HepG2 (cell line): ENCODE measurements around the gene KIF7. TPM values are rescaled to one million over a fixed set of nuclear protein-coding genes. Genes with fewer than 3 reads are reported as not detected.

ENCODE experiments used
- ATAC-seq: fragments of 200-7000 bp; cut with Tn5 transposase; 3 replicates; pipeline ENCODE4 v1.9.1; 2020; ENCODE audit warnings: mild to moderate bottlenecking, moderate library complexity
- BruUV-seq: library from RNA; stranded (reverse); fragments of 400-500 nt; replicated peaks from 2 replicates; lab custom pipeline; 2021; lab: Mats Ljungman, UMichigan
- CTCF ChIA-PET: fragments of 300-600 bp; formaldehyde crosslinking; extraction: SDS; loops from one replicate; lab custom pipeline; 2021; ENCODE audit warnings: low total read pairs, inconsistent platforms, low intra/inter-chr PET ratio; lab: Yijun Ruan, JAX
- POLR2A ChIA-PET: fragments of 350-600 bp; sonication (Branson Sonifier 250); formaldehyde crosslinking; loops from one replicate; lab custom pipeline; 2020; ENCODE audit warnings: antibody characterized with exemption, inconsistent platforms; lab: Yijun Ruan, JAX
- DNase-seq: peaks from one replicate; pipeline ENCODE4 v3.0.0-alpha.2; 2015; ENCODE audit warnings: low spot score
- FAIRE-seq: peaks from 3 replicates; lab custom pipeline; 2011; peaks lifted over from hg19 to GRCh38; lab: Jason Lieb, UNC
- H2AFZ ChIP-seq: one replicate; pipeline ENCODE4 v1.6.1; 2011; ENCODE audit warnings: low read length, inconsistent platforms
- H3K27ac ChIP-seq: fragments of 300-600 bp; 3 replicates; pipeline ENCODE4 v1.8.0; 2011; ENCODE audit warnings: mixed run types, mild to moderate bottlenecking, mixed read lengths, low read length, inconsistent platforms; ENCODE audit not compliant: insufficient read depth; ENCODE audit errors: extremely low read length
- H3K27me3 ChIP-seq, 2 experiments: fragments of 200-600 bp in 1 of 2; 2 replicates in 1 of 2; 3 replicates in 1 of 2; pipeline versions ENCODE4 v1.6.0 to v1.8.0; 2011; ENCODE audit warnings: low read length in 2 of 2, mild to moderate bottlenecking in 2 of 2, moderate library complexity in 2 of 2, inconsistent platforms in 1 of 2; ENCODE audit not compliant: insufficient read depth in 2 of 2, control insufficient read depth in 1 of 2
- H3K36me3 ChIP-seq, 2 experiments: fragments of 200-600 bp in 1 of 2; replicated peaks in 1 of 2; 2 replicates in 1 of 2; 3 replicates in 1 of 2; pipeline versions ENCODE4 v1.5.1 to v1.8.0; 2011; ENCODE audit warnings: low read length in 2 of 2, inconsistent platforms in 1 of 2; ENCODE audit not compliant: insufficient read depth in 2 of 2, control insufficient read depth in 1 of 2
- H3K4me1 ChIP-seq: 2 replicates; pipeline ENCODE4 v1.5.1; 2012; ENCODE audit warnings: low read length, inconsistent platforms; ENCODE audit not compliant: insufficient read depth
- H3K4me2 ChIP-seq: 2 replicates; pipeline ENCODE4 v1.6.0; 2011; ENCODE audit warnings: low read depth, low read length, inconsistent platforms
- H3K4me3 ChIP-seq, 3 experiments: fragments of 200-600 bp in 1 of 3; sonication (generic), shearing (Covaris generic) in 1 of 3; replicated peaks in 1 of 3; 2 replicates each; pipeline ENCODE4 v1.5.1; 2011 to 2016; ENCODE audit warnings: low read length in 3 of 3, inconsistent platforms in 2 of 3, low read depth in 2 of 3, mild to moderate bottlenecking in 2 of 3, control low read depth in 1 of 3, mixed read lengths in 1 of 3; ENCODE audit not compliant: insufficient read depth in 1 of 3
- H3K79me2 ChIP-seq: one replicate; pipeline ENCODE4 v1.6.1; 2011; ENCODE audit warnings: low read length, inconsistent platforms; ENCODE audit not compliant: insufficient read depth
- H3K9ac ChIP-seq: 2 replicates; pipeline ENCODE4 v1.6.0; 2011; ENCODE audit warnings: mild to moderate bottlenecking, low read depth, low read length, inconsistent platforms; ENCODE audit not compliant: insufficient read depth
- H3K9me3 ChIP-seq: 2 replicates; pipeline ENCODE4 v1.5.1; 2012; ENCODE audit warnings: mild to moderate bottlenecking, low read length
- H4K20me1 ChIP-seq: 2 replicates; pipeline ENCODE4 v1.6.0; 2011; ENCODE audit warnings: inconsistent platforms, mild to moderate bottlenecking, low read length, moderate library complexity; ENCODE audit not compliant: insufficient read depth
- BORCS8-MEF2B ChIP-seq: sonication (generic); formaldehyde crosslinking; IDR thresholded peaks from 2 replicates; pipeline ENCODE4 v1.8.0; 2022; ENCODE audit warnings: mild to moderate bottlenecking, missing genetic modification reagents
- EP300 ChIP-seq, 3 experiments: sonication (generic) in 1 of 3; formaldehyde crosslinking in 1 of 3; IDR thresholded peaks; 2 replicates each; pipeline versions ENCODE4 v1.5.1 to v1.6.1; 2011 to 2020; ENCODE audit warnings: low read depth in 2 of 3, low read length in 2 of 3, borderline replicate concordance in 1 of 3, improper control_type of control experiment in 1 of 3, mild to moderate bottlenecking in 1 of 3, missing genetic modification reagents in 1 of 3, moderate library complexity in 1 of 3
- ESRRA ChIP-seq: sonication (generic); formaldehyde crosslinking; IDR thresholded peaks from 2 replicates; pipeline ENCODE4 v1.5.1; 2020; ENCODE audit warnings: mild to moderate bottlenecking, low read depth, missing genetic modification reagents
- FIP1L1 ChIP-seq: fragments of 200-400 bp; formaldehyde crosslinking; IDR thresholded peaks from 2 replicates; pipeline ENCODE4 v1.6.1; 2018; ENCODE audit warnings: low read depth, mild to moderate bottlenecking, low read length, moderate library complexity, borderline replicate concordance; ENCODE audit not compliant: insufficient read depth
- HIC2 ChIP-seq: sonication (generic); formaldehyde crosslinking; IDR thresholded peaks from 2 replicates; pipeline ENCODE4 v1.9.0; 2022; ENCODE audit warnings: low read depth, missing genetic modification reagents
- IRF2 ChIP-seq: IDR thresholded peaks from 2 replicates; pipeline ENCODE4 v1.6.1; 2018; ENCODE audit warnings: missing genetic modification reagents, missing compliant biosample characterization
- PHF5A ChIP-seq: IDR thresholded peaks from one replicate; pipeline ENCODE4 v1.6.1; 2018; ENCODE audit warnings: low read depth, missing genetic modification reagents; ENCODE audit not compliant: unreplicated experiment
- RFXAP ChIP-seq: sonication (generic); formaldehyde crosslinking; IDR thresholded peaks from 2 replicates; pipeline ENCODE4 v1.4.0; 2020; ENCODE audit warnings: missing genetic modification reagents, borderline replicate concordance
- SMARCC2 ChIP-seq: fragments of 450-650 bp; IDR thresholded peaks from 2 replicates; pipeline ENCODE4 v1.6.1; 2017; ENCODE audit warnings: antibody characterized with exemption, mild to moderate bottlenecking
- ZBTB3 ChIP-seq: sonication (generic); formaldehyde crosslinking; IDR thresholded peaks from 2 replicates; pipeline ENCODE4 v1.4.0; 2020; ENCODE audit warnings: low read depth, mild to moderate bottlenecking, moderate library complexity, missing genetic modification reagents, borderline replicate concordance
- ZGPAT ChIP-seq: IDR thresholded peaks from 2 replicates; pipeline ENCODE4 v1.6.1; 2016; ENCODE audit warnings: mild to moderate bottlenecking
- ZNF329 ChIP-seq: sonication (generic); formaldehyde crosslinking; IDR thresholded peaks from 2 replicates; pipeline ENCODE4 v1.9.0; 2021; ENCODE audit warnings: low read depth, mild to moderate bottlenecking, missing genetic modification reagents
- ZNF441 ChIP-seq: sonication (generic); formaldehyde crosslinking; IDR thresholded peaks from 2 replicates; pipeline ENCODE4 v1.7.0; 2021; ENCODE audit warnings: missing genetic modification reagents, borderline replicate concordance
- ZNF552 ChIP-seq: sonication (generic); formaldehyde crosslinking; IDR thresholded peaks from 2 replicates; pipeline ENCODE4 v1.9.0; 2022; ENCODE audit warnings: missing genetic modification reagents, mild to moderate bottlenecking, borderline replicate concordance
- ZXDC ChIP-seq: sonication (generic); formaldehyde crosslinking; IDR thresholded peaks from 2 replicates; pipeline ENCODE4 v1.5.0; 2020; ENCODE audit warnings: mild to moderate bottlenecking, missing genetic modification reagents
- WGBS: methylation state at CpG from one replicate; pipeline ENCODE4 v1.1.6; 2017; ENCODE audit warnings: low lambda C conversion rate; 5-methylcytosine and 5-hydroxymethylcytosine counted together
- in situ Hi-C: cut with HindIII; loops from 2 replicates; pipeline ENCODE4 v1.10.0; 2017; ENCODE audit warnings: low pct_unique_long_range_greater_than_20kb; ENCODE audit not compliant: extremely low pct_ligation_motif_present
- intact Hi-C: fragments of 100-400 bp; cut with micrococcal nuclease; formaldehyde crosslinking; loops from one replicate; pipeline ENCODE4 v1.10.0; 2022; ENCODE audit not compliant: unreplicated experiment
- polyA plus RNA-seq, 8 experiments: library from polyadenylated mRNA; depleted of rRNA in 3 of 8; stranded (reverse) in 7 of 8; unstranded in 1 of 8; fragments of >200 nt; fragmentation: Illumina TruSeq in 4 of 8; extraction: Trizol in 4 of 8; gene quantifications; 2 replicates each; pipeline versions ENCODE4 v1.2.1 to v1.2.3, GENCODE V29; 2011 to 2016; ENCODE audit warnings: low read depth in 4 of 8, missing spikeins in 1 of 8, mixed read lengths in 1 of 8; ENCODE audit not compliant: insufficient read depth in 1 of 8
- total RNA-seq, 5 experiments: library from RNA; depleted of rRNA; stranded (reverse); fragments of >200 nt; fragmentation: Illumina TruSeq; extraction: Trizol; gene quantifications; 2 replicates each; pipeline ENCODE4 v1.2.3, GENCODE V29; 2016; ENCODE audit warnings: low read depth in 1 of 5

The KIF7 gene
- total and polyA plus RNA-seq, 2 of the 13 experiments (the other 11 are each of a cell fraction or from before 2014, with no cell fraction given) = 1.5 to 6.2 TPM

- H3K9ac ChIP-seq = no peak overlapping the region
- no peak for TF ChIP-seq PHF5A
- TF ChIP-seq SMARCC2 = no peak
- TF ChIP-seq FIP1L1 = no peak
- no peak for TF ChIP-seq EP300 (IDR thresholded peaks at IDR 0.05; ENCODE audit: low read depth in 2 of 2, low read length in 2 of 2)
- no peak for TF ChIP-seq EP300 (CRISPR knock-in tag; IDR thresholded peaks at IDR 0.05; ENCODE audit: borderline replicate concordance)
- TF ChIP-seq ESRRA (CRISPR knock-in tag) = no peak
- TF ChIP-seq ZXDC = no peak
- no peak for TF ChIP-seq HIC2
- no peak for TF ChIP-seq ZGPAT (CRISPR knock-in tag)
- TF ChIP-seq ZNF441 (CRISPR knock-in tag) = no peak
- no peak for TF ChIP-seq RFXAP (CRISPR knock-in tag)
- TF ChIP-seq IRF2 (CRISPR knock-in tag) = no peak
- TF ChIP-seq ZNF329 (CRISPR knock-in tag) = no peak
- TF ChIP-seq BORCS8-MEF2B (CRISPR knock-in tag) = no peak
- TF ChIP-seq ZBTB3 (CRISPR knock-in tag) = no peak
- TF ChIP-seq ZNF552 (CRISPR knock-in tag) = no peak
- TF ChIP-seq, all 625 proteins: peak for 0
- no peak overlapping the region for H2AFZ ChIP-seq
- intact Hi-C loops = no loop called here
- WGBS = 88% methylated on average over 1 of the region's 1 CpG
- H3K4me2 ChIP-seq = no peak overlapping the region
- DNase-seq = no peak
- ChIA-PET POLR2A (no interaction called here), CTCF (no interaction called here)
- H3K36me3 ChIP-seq = peaks cover 19 to 80% of the 10 kb centered on the region in 2 experiments
- no peak for FAIRE-seq
- no peak overlapping the region for H3K4me3 ChIP-seq
- in situ Hi-C loops = no loop called here
- no peaks in the 10 kb centered on the region for H4K20me1 ChIP-seq
- no TSS peak for BruUV-seq
- ATAC-seq = no peak
- H3K4me1 ChIP-seq = no peaks in the 10 kb centered on the region
- H3K9me3 ChIP-seq = no peaks in the 10 kb centered on the region; the same call in 1 of the 2 replicates
- no peak overlapping the region for H3K27ac ChIP-seq
- H3K79me2 ChIP-seq = no peaks in the 10 kb centered on the region
- no peaks in the 10 kb centered on the region for H3K27me3 ChIP-seq
Observed at GRCh38 chr15:89614164-89614563, 41.1 kb downstream of the KIF7 start.
